ENCODE measurements around the gene OR10K2. TPM values are rescaled to one million over a fixed set of nuclear protein-coding genes. Genes with fewer than 3 reads are reported as not detected.

The OR10K2 gene
- total RNA-seq (not detected), polyA plus RNA-seq (not detected)

GRCh38 chr1:158426137-158426536, at the start of gene OR10K2:
TSS of gene OR10K2 (minus strand) at chr1:158426237. CDS start at chr1:158420866, 5,371 bp downstream.
- Mint-ChIP-seq H3K27ac (no peak within 1 kb of the TSS), H3K36me3 (peaks cover 4% of the 10 kb centered on the region), H3K27me3 (peaks cover 14% of the 10 kb centered on the region), H3K9me3 (peaks cover 0 to 14% (median 6%) of the 10 kb centered on the region in 7 donors), H3K4me3 (no peak within 1 kb of the TSS), H3K4me1 (peaks cover 0 to 2% (median 0%) of the 10 kb centered on the region in 4 donors)
- no peak for ATAC-seq (ENCODE audit: low read depth in 2 of 2)
- Histone ChIP-seq H3K4me3 (ENCODE audit: low read depth, low read length) (no peak within 1 kb of the TSS), H3K27ac (ENCODE audit: insufficient read depth, low read length, poor library complexity, severe bottlenecking) (no peak within 1 kb of the TSS), H3K36me3 (ENCODE audit: control insufficient read depth, insufficient read depth, low read length) (no peaks in the 10 kb centered on the region), H3K4me1 (ENCODE audit: control insufficient read depth, insufficient read depth, low read length, poor library complexity, severe bottlenecking) (no peaks in the 10 kb centered on the region), H3K9me3 (ENCODE audit: control insufficient read depth in 2 of 2, low read length in 2 of 2) (no peaks in the 10 kb centered on the region), H3K27me3 (ENCODE audit: control insufficient read depth, insufficient read depth, low read length) (no peaks in the 10 kb centered on the region)
- no peak for DNase-seq

- H3K27me3 ChIP-seq (ENCODE audit: control insufficient read depth, insufficient read depth, low read length): peaks cover under 1% of the 10 kb centered on the region
- H3K27ac ChIP-seq (ENCODE audit: insufficient read depth, low read length, poor library complexity, severe bottlenecking): no peak within 1 kb of the TSS
- no peak for ATAC-seq (ENCODE audit: low read depth in 2 of 2)
- H3K4me3 ChIP-seq (ENCODE audit: low read depth, low read length): no peak within 1 kb of the TSS
- Mint-ChIP-seq H3K27me3 (no peaks in the 10 kb centered on the region), H3K9me3 (peaks cover 0 to 3% (median 0%) of the 10 kb centered on the region in 7 donors), H3K4me3 (no peak within 1 kb of the TSS), H3K27ac (no peak within 1 kb of the TSS), H3K36me3 (no peaks in the 10 kb centered on the region), H3K4me1 (no peaks in the 10 kb centered on the region)
- no peaks in the 10 kb centered on the region for H3K36me3 ChIP-seq (ENCODE audit: control insufficient read depth, insufficient read depth, low read length)
- H3K9me3 ChIP-seq (ENCODE audit: control insufficient read depth in 2 of 2, low read length in 2 of 2): no peaks in the 10 kb centered on the region
- H3K4me1 ChIP-seq (ENCODE audit: control insufficient read depth, insufficient read depth, low read length, poor library complexity, severe bottlenecking): no peaks in the 10 kb centered on the region
- no peak for DNase-seq
Observed at GRCh38 chr1:158471920-158472319, 45.9 kb upstream of the OR10K2 start, which contains the start of gene OR10R2. TSS of gene OR10R2 (plus strand) at chr1:158472220. CDS start at chr1:158472326, 106 bp downstream.

- Histone ChIP-seq H3K4me3 (ENCODE audit: low read depth, low read length) (no peak within 1 kb of the TSS), H3K27me3 (ENCODE audit: control insufficient read depth, insufficient read depth, low read length) (no peaks in the 10 kb centered on the region), H3K4me1 (ENCODE audit: control insufficient read depth, insufficient read depth, low read length, poor library complexity, severe bottlenecking) (no peaks in the 10 kb centered on the region), H3K36me3 (ENCODE audit: control insufficient read depth, insufficient read depth, low read length) (no peaks in the 10 kb centered on the region), H3K9me3 (ENCODE audit: control insufficient read depth in 2 of 2, low read length in 2 of 2) (no peaks in the 10 kb centered on the region), H3K27ac (ENCODE audit: insufficient read depth, low read length, poor library complexity, severe bottlenecking) (no peak within 1 kb of the TSS)
- no peaks in the 10 kb centered on the region for H3K4me1 Mint-ChIP-seq
- no peaks in the 10 kb centered on the region for H3K36me3 Mint-ChIP-seq
- no peak for ATAC-seq (ENCODE audit: low read depth in 2 of 2)
- no peak within 1 kb of the TSS for H3K4me3 Mint-ChIP-seq
- peaks cover 0 to 2% (median 0%) of the 10 kb centered on the region in 7 donors for H3K9me3 Mint-ChIP-seq
- H3K27me3 Mint-ChIP-seq: peaks cover 11% of the 10 kb centered on the region
- no peak for DNase-seq
- no peak within 1 kb of the TSS for H3K27ac Mint-ChIP-seq
Observed at GRCh38 chr1:158461534-158461933, 35.5 kb upstream of the OR10K2 start, which contains the start of gene OR10K1. TSS of gene OR10K1 (plus strand) at chr1:158461834. CDS start at chr1:158465562, 3,728 bp downstream.

GRCh38 chr1:158458263-158458662, 32.2 kb upstream of the OR10K2 start:
- H3K4me1 Mint-ChIP-seq: no peaks in the 10 kb centered on the region
- no peaks in the 10 kb centered on the region for H3K36me3 Mint-ChIP-seq
- no peaks in the 10 kb centered on the region for H3K9me3 ChIP-seq (ENCODE audit: control insufficient read depth in 2 of 2, low read length in 2 of 2)
- no peaks in the 10 kb centered on the region for H3K27me3 ChIP-seq (ENCODE audit: control insufficient read depth, insufficient read depth, low read length)
- no peak overlapping the region for H3K27ac ChIP-seq (ENCODE audit: insufficient read depth, low read length, poor library complexity, severe bottlenecking)
- peaks cover 0 to 10% (median 0%) of the 10 kb centered on the region in 7 donors for H3K9me3 Mint-ChIP-seq
- H3K27ac Mint-ChIP-seq: no peak overlapping the region
- H3K4me3 ChIP-seq (ENCODE audit: low read depth, low read length): no peak overlapping the region
- H3K4me1 ChIP-seq (ENCODE audit: control insufficient read depth, insufficient read depth, low read length, poor library complexity, severe bottlenecking): no peaks in the 10 kb centered on the region
- H3K36me3 ChIP-seq (ENCODE audit: control insufficient read depth, insufficient read depth, low read length): no peaks in the 10 kb centered on the region
- ATAC-seq (ENCODE audit: low read depth in 2 of 2) (no peak), DNase-seq (no peak)
- no peak overlapping the region for H3K4me3 Mint-ChIP-seq
- H3K27me3 Mint-ChIP-seq: peaks cover 15% of the 10 kb centered on the region

GRCh38 chr1:158457246-158457645, 31.2 kb upstream of the OR10K2 start:
- Mint-ChIP-seq H3K9me3 (peaks cover 0 to 10% (median 2%) of the 10 kb centered on the region in 7 donors), H3K4me1 (no peaks in the 10 kb centered on the region), H3K36me3 (no peaks in the 10 kb centered on the region), H3K27ac (no peak overlapping the region), H3K4me3 (no peak overlapping the region), H3K27me3 (peaks cover 15% of the 10 kb centered on the region)
- Histone ChIP-seq H3K27ac (ENCODE audit: insufficient read depth, low read length, poor library complexity, severe bottlenecking) (no peak overlapping the region), H3K9me3 (ENCODE audit: control insufficient read depth in 2 of 2, low read length in 2 of 2) (no peaks in the 10 kb centered on the region), H3K4me1 (ENCODE audit: control insufficient read depth, insufficient read depth, low read length, poor library complexity, severe bottlenecking) (no peaks in the 10 kb centered on the region), H3K36me3 (ENCODE audit: control insufficient read depth, insufficient read depth, low read length) (no peaks in the 10 kb centered on the region), H3K27me3 (ENCODE audit: control insufficient read depth, insufficient read depth, low read length) (no peaks in the 10 kb centered on the region), H3K4me3 (ENCODE audit: low read depth, low read length) (no peak overlapping the region)
- no peak for ATAC-seq (ENCODE audit: low read depth in 2 of 2)
- no peak for DNase-seq

GRCh38 chr1:158454537-158454936, 28.5 kb upstream of the OR10K2 start:
- DNase-seq (no peak), ATAC-seq (ENCODE audit: low read depth in 2 of 2) (no peak)
- Histone ChIP-seq H3K36me3 (ENCODE audit: control insufficient read depth, insufficient read depth, low read length) (no peaks in the 10 kb centered on the region), H3K27me3 (ENCODE audit: control insufficient read depth, insufficient read depth, low read length) (no peaks in the 10 kb centered on the region), H3K27ac (ENCODE audit: insufficient read depth, low read length, poor library complexity, severe bottlenecking) (no peak overlapping the region), H3K9me3 (ENCODE audit: control insufficient read depth in 2 of 2, low read length in 2 of 2) (peaks cover 0 to 3% of the 10 kb centered on the region in 2 experiments), H3K4me3 (ENCODE audit: low read depth, low read length) (no peak overlapping the region), H3K4me1 (ENCODE audit: control insufficient read depth, insufficient read depth, low read length, poor library complexity, severe bottlenecking) (no peaks in the 10 kb centered on the region)
- Mint-ChIP-seq H3K27me3 (peaks cover 8% of the 10 kb centered on the region), H3K27ac (no peak overlapping the region), H3K36me3 (no peaks in the 10 kb centered on the region), H3K4me3 (no peak overlapping the region), H3K4me1 (no peaks in the 10 kb centered on the region), H3K9me3 (peaks cover 0 to 17% (median 6%) of the 10 kb centered on the region in 7 donors)

- Mint-ChIP-seq H3K4me3 (no peak overlapping the region), H3K9me3 (peaks cover 0 to 1% (median 0%) of the 10 kb centered on the region in 7 donors), H3K27ac (no peak overlapping the region), H3K27me3 (peaks cover 10% of the 10 kb centered on the region), H3K4me1 (no peaks in the 10 kb centered on the region), H3K36me3 (no peaks in the 10 kb centered on the region)
- Histone ChIP-seq H3K4me3 (ENCODE audit: low read depth, low read length) (no peak overlapping the region), H3K4me1 (ENCODE audit: control insufficient read depth, insufficient read depth, low read length, poor library complexity, severe bottlenecking) (no peaks in the 10 kb centered on the region), H3K36me3 (ENCODE audit: control insufficient read depth, insufficient read depth, low read length) (no peaks in the 10 kb centered on the region), H3K9me3 (ENCODE audit: control insufficient read depth in 2 of 2, low read length in 2 of 2) (no peaks in the 10 kb centered on the region), H3K27ac (ENCODE audit: insufficient read depth, low read length, poor library complexity, severe bottlenecking) (no peak overlapping the region), H3K27me3 (ENCODE audit: control insufficient read depth, insufficient read depth, low read length) (no peaks in the 10 kb centered on the region)
- no peak for ATAC-seq (ENCODE audit: low read depth in 2 of 2)
- DNase-seq: no peak
Observed at GRCh38 chr1:158445376-158445775, 19.3 kb upstream of the OR10K2 start.

GRCh38 chr1:158434741-158435140, 8.7 kb upstream of the OR10K2 start:
- no peak for ATAC-seq (ENCODE audit: low read depth in 2 of 2)
- Mint-ChIP-seq H3K4me1 (no peaks in the 10 kb centered on the region), H3K27me3 (peaks cover 30% of the 10 kb centered on the region), H3K9me3 (peaks cover 0 to 8% (median 3%) of the 10 kb centered on the region in 7 donors), H3K27ac (no peak overlapping the region), H3K36me3 (peaks cover 3% of the 10 kb centered on the region), H3K4me3 (no peak overlapping the region)
- peaks cover 6% of the 10 kb centered on the region for H3K27me3 ChIP-seq (ENCODE audit: control insufficient read depth, insufficient read depth, low read length)
- H3K4me3 ChIP-seq (ENCODE audit: low read depth, low read length): no peak overlapping the region
- no peak overlapping the region for H3K27ac ChIP-seq (ENCODE audit: insufficient read depth, low read length, poor library complexity, severe bottlenecking)
- H3K9me3 ChIP-seq (ENCODE audit: control insufficient read depth in 2 of 2, low read length in 2 of 2): no peaks in the 10 kb centered on the region
- DNase-seq: no peak
- no peaks in the 10 kb centered on the region for H3K4me1 ChIP-seq (ENCODE audit: control insufficient read depth, insufficient read depth, low read length, poor library complexity, severe bottlenecking)
- no peaks in the 10 kb centered on the region for H3K36me3 ChIP-seq (ENCODE audit: control insufficient read depth, insufficient read depth, low read length)

Data from CD4-positive, CD25-positive, alpha-beta regulatory T cell (primary cell).